K562 (cell line): Measurements from ENCODE around the gene SLX4IP. TPM values are rescaled to one million over a fixed set of nuclear protein-coding genes. Genes with fewer than 3 reads are reported as not detected.

Source experiments
- FOXM1 ChIP-seq, 2 experiments: fragments of 450-650 bp in 1 of 2; sonication (generic) in 1 of 2; formaldehyde crosslinking in 1 of 2; IDR thresholded peaks; 2 replicates each; pipeline versions ENCODE4 v1.6.1 to v1.9.0; 2017 to 2022; ENCODE audit warnings: low read depth in 2 of 2, mild to moderate bottlenecking in 2 of 2, missing genetic modification reagents in 1 of 2, moderate library complexity in 1 of 2
- ZNF592 ChIP-seq: fragments of 450-650 bp; IDR thresholded peaks from 2 replicates; pipeline ENCODE4 v1.6.1; 2017; ENCODE audit warnings: antibody characterized with exemption, mild to moderate bottlenecking
- ZSCAN29 ChIP-seq: fragments of 450-650 bp; IDR thresholded peaks from 2 replicates; pipeline ENCODE4 v1.6.1; 2017
- polyA plus RNA-seq, 8 experiments: library from polyadenylated mRNA; depleted of rRNA in 4 of 8; stranded (reverse) in 5 of 8; unstranded in 3 of 8; fragments of >200 nt; fragmentation: Nextera tagmentation in 2 of 8; fragmentation: Illumina TruSeq in 1 of 8; extraction: Ambion mirVana in 2 of 8; extraction: Trizol in 1 of 8; gene quantifications; 2 replicates each; pipeline versions ENCODE4 v1.2.1 to v1.2.3, GENCODE V29; 2011 to 2014; ENCODE audit warnings: inconsistent platforms in 1 of 8, missing spikeins in 1 of 8
- total RNA-seq, 7 experiments: library from RNA; depleted of rRNA in 6 of 7; stranded (reverse); fragments of >200 nt in 6 of 7; fragmentation: Illumina TruSeq in 2 of 7; extraction: Trizol in 2 of 7; gene quantifications; 2 replicates each; pipeline versions ENCODE4 v1.2.1 to v1.2.3, GENCODE V29; 2011 to 2021; ENCODE audit warnings: low replicate concordance in 1 of 7
- TF ChIP-seq, protein P1 (sequence below): sonication (generic); formaldehyde crosslinking; IDR thresholded peaks from 2 replicates; pipeline ENCODE4 v1.8.0; 2023; ENCODE audit warnings: missing genetic modification reagents, mild to moderate bottlenecking, borderline replicate concordance
- TF ChIP-seq, protein P2 (sequence below): sonication (generic); IDR thresholded peaks from 2 replicates; pipeline ENCODE4 v1.6.1; 2016

The SLX4IP gene
- total and polyA plus RNA-seq, 9 of the 15 experiments (the other 6 are each of a cell fraction or from before 2014, with no cell fraction given) = 1.5 to 5.9 (median 3.5) TPM

DNA sequence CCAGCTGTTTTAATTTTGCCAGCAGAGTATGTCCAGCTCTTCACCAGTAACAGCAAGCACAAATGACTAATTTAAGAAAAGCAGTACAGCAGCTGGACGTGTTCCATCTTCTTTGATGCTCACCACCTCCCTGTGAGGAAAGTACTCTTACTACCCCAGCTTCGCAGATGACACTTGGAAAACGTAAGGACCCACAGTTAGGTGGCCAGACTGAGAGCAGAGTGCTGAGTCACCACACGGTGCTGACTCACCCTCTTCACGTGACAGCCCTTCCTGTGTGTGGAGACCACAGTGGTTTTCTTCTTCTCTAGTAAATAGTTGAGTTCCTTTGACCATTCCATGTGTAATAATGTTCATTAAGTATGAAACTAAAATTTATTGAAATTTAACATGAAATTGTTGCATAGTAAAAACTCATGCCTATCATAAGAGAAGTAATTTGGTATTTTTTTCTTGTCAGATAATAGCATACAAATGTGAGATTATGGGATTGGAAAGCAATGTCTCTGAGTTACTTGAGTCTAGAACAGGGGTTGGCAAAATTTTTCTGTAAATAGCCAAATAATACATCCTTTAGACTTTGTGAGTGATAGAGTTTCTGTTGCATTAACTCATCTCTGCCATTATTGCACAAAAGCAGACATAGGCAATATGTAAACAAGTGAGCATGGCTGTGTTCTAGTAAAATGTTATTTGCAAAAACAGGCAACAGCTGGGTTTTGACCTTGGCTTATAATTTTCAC is 76.6 kb downstream of the SLX4IP start (continued):
- TF ChIP-seq FOXM1 (IDR thresholded peaks at IDR 0.05; ENCODE audit: low read depth) = no peak; the same call in 1 of the 2 replicates
- TF ChIP-seq FOXM1 (CRISPR knock-in tag; IDR thresholded peaks at IDR 0.05; ENCODE audit: low read depth) = no peak
- TF ChIP-seq ZNF592 = peak; percentile 93
- TF ChIP-seq, protein P1, sequence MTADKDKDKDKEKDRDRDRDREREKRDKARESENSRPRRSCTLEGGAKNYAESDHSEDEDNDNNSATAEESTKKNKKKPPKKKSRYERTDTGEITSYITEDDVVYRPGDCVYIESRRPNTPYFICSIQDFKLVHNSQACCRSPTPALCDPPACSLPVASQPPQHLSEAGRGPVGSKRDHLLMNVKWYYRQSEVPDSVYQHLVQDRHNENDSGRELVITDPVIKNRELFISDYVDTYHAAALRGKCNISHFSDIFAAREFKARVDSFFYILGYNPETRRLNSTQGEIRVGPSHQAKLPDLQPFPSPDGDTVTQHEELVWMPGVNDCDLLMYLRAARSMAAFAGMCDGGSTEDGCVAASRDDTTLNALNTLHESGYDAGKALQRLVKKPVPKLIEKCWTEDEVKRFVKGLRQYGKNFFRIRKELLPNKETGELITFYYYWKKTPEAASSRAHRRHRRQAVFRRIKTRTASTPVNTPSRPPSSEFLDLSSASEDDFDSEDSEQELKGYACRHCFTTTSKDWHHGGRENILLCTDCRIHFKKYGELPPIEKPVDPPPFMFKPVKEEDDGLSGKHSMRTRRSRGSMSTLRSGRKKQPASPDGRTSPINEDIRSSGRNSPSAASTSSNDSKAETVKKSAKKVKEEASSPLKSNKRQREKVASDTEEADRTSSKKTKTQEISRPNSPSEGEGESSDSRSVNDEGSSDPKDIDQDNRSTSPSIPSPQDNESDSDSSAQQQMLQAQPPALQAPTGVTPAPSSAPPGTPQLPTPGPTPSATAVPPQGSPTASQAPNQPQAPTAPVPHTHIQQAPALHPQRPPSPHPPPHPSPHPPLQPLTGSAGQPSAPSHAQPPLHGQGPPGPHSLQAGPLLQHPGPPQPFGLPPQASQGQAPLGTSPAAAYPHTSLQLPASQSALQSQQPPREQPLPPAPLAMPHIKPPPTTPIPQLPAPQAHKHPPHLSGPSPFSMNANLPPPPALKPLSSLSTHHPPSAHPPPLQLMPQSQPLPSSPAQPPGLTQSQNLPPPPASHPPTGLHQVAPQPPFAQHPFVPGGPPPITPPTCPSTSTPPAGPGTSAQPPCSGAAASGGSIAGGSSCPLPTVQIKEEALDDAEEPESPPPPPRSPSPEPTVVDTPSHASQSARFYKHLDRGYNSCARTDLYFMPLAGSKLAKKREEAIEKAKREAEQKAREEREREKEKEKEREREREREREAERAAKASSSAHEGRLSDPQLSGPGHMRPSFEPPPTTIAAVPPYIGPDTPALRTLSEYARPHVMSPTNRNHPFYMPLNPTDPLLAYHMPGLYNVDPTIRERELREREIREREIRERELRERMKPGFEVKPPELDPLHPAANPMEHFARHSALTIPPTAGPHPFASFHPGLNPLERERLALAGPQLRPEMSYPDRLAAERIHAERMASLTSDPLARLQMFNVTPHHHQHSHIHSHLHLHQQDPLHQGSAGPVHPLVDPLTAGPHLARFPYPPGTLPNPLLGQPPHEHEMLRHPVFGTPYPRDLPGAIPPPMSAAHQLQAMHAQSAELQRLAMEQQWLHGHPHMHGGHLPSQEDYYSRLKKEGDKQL = no peak
- TF ChIP-seq, protein P2, sequence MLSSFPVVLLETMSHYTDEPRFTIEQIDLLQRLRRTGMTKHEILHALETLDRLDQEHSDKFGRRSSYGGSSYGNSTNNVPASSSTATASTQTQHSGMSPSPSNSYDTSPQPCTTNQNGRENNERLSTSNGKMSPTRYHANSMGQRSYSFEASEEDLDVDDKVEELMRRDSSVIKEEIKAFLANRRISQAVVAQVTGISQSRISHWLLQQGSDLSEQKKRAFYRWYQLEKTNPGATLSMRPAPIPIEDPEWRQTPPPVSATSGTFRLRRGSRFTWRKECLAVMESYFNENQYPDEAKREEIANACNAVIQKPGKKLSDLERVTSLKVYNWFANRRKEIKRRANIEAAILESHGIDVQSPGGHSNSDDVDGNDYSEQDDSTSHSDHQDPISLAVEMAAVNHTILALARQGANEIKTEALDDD = no peak; the same call in none of the 2 replicates
- no peak for TF ChIP-seq ZSCAN29
